ENCODE measurements around the gene CC2D2A.

DNA sequence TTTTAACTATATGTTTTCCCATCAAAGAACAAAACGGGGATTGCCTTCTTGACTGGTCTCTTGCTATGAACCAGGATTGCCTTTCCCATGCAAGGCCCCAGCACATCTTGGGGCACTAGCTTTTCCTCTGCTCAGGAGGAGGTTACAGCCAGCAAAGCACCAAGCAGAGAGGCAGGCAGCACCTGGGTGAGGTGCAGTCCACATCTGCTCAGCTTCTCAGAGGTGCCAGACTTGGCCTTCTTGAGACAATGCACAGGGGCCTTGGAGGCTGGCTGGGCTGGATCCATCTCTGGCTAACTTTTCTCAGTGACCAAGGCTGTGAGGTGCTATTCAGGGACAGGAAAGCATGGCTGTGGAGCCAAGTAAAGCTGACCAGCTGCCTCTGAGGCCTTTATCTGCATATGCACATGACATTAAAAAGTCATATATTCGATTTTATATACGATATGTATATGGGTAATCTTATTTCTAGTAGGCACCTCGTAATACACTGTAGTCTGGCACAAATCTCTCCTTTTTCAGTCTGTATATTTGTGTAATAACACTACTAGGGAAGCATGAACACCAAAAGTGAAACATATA is 86.9 kb downstream of the CC2D2A start:
- TF ChIP-seq, protein P1, sequence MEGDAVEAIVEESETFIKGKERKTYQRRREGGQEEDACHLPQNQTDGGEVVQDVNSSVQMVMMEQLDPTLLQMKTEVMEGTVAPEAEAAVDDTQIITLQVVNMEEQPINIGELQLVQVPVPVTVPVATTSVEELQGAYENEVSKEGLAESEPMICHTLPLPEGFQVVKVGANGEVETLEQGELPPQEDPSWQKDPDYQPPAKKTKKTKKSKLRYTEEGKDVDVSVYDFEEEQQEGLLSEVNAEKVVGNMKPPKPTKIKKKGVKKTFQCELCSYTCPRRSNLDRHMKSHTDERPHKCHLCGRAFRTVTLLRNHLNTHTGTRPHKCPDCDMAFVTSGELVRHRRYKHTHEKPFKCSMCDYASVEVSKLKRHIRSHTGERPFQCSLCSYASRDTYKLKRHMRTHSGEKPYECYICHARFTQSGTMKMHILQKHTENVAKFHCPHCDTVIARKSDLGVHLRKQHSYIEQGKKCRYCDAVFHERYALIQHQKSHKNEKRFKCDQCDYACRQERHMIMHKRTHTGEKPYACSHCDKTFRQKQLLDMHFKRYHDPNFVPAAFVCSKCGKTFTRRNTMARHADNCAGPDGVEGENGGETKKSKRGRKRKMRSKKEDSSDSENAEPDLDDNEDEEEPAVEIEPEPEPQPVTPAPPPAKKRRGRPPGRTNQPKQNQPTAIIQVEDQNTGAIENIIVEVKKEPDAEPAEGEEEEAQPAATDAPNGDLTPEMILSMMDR (IDR thresholded peaks at IDR 0.05) = no peak
- TF ChIP-seq POLR2AphosphoS5 (IDR thresholded peaks at IDR 0.05; ENCODE audit: low read depth, low read length) (no peak), TCF7L2 (IDR thresholded peaks at IDR 0.05; ENCODE audit: low read depth, low read length) (no peak), SIN3A (IDR thresholded peaks at IDR 0.05; ENCODE audit: borderline replicate concordance, insufficient read depth, low read depth, low read length) (no peak)
- TF ChIP-seq, protein P2, sequence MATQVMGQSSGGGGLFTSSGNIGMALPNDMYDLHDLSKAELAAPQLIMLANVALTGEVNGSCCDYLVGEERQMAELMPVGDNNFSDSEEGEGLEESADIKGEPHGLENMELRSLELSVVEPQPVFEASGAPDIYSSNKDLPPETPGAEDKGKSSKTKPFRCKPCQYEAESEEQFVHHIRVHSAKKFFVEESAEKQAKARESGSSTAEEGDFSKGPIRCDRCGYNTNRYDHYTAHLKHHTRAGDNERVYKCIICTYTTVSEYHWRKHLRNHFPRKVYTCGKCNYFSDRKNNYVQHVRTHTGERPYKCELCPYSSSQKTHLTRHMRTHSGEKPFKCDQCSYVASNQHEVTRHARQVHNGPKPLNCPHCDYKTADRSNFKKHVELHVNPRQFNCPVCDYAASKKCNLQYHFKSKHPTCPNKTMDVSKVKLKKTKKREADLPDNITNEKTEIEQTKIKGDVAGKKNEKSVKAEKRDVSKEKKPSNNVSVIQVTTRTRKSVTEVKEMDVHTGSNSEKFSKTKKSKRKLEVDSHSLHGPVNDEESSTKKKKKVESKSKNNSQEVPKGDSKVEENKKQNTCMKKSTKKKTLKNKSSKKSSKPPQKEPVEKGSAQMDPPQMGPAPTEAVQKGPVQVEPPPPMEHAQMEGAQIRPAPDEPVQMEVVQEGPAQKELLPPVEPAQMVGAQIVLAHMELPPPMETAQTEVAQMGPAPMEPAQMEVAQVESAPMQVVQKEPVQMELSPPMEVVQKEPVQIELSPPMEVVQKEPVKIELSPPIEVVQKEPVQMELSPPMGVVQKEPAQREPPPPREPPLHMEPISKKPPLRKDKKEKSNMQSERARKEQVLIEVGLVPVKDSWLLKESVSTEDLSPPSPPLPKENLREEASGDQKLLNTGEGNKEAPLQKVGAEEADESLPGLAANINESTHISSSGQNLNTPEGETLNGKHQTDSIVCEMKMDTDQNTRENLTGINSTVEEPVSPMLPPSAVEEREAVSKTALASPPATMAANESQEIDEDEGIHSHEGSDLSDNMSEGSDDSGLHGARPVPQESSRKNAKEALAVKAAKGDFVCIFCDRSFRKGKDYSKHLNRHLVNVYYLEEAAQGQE (IDR thresholded peaks at IDR 0.05; ENCODE audit: insufficient read depth in 1 of 2, low read depth in 2 of 2, low read length in 1 of 2) = no peak

Data from Panc1 (cell line).